BE2C (cell line): ENCODE results near the gene ADCY7.

Experiments used
- DNase-seq: peaks from one replicate; pipeline ENCODE4 v3.0.0-alpha.2; 2020
- H3K27me3 ChIP-seq: fragments of 250-450 bp; sonication (Bioruptor Pico); 2 replicates; pipeline ENCODE4 v1.5.1; 2020; ENCODE audit warnings: mild to moderate bottlenecking
- H3K36me3 ChIP-seq: fragments of 250-450 bp; sonication (Bioruptor Pico); 2 replicates; pipeline ENCODE4 v1.5.1; 2020; ENCODE audit warnings: mild to moderate bottlenecking
- H3K4me1 ChIP-seq: fragments of 250-450 bp; sonication (Bioruptor Pico); 2 replicates; pipeline ENCODE4 v1.5.1; 2020
- H3K4me3 ChIP-seq: 2 replicates; pipeline ENCODE4 v1.5.1; 2011; ENCODE audit warnings: low read depth, low read length
- H3K9me3 ChIP-seq: fragments of 250-450 bp; sonication (Bioruptor Pico); 2 replicates; pipeline ENCODE4 v1.5.1; 2020
- CTCF ChIP-seq: IDR thresholded peaks from 2 replicates; pipeline ENCODE4 v1.5.1; 2012; ENCODE audit warnings: mild to moderate bottlenecking, low read depth, low read length

Gene ADCY7

GRCh38 chr16:50253514-50253910 lies 12.8 kb upstream of the ADCY7 start:
- peaks cover 5% of the 10 kb centered on the region for H3K4me1 ChIP-seq
- TF ChIP-seq CTCF, result no peak
- no peaks in the 10 kb centered on the region for H3K36me3 ChIP-seq
- no peaks in the 10 kb centered on the region for H3K9me3 ChIP-seq
- no peak for DNase-seq
- no peaks in the 10 kb centered on the region for H3K27me3 ChIP-seq
- no peak overlapping the region for H3K4me3 ChIP-seq

- H3K9me3 ChIP-seq, result no peaks in the 10 kb centered on the region
- no peaks in the 10 kb centered on the region for H3K27me3 ChIP-seq
- H3K36me3 ChIP-seq, result no peaks in the 10 kb centered on the region
- TF ChIP-seq CTCF, result no peak
- DNase-seq, result no peak
- H3K4me1 ChIP-seq, result peaks cover 5% of the 10 kb centered on the region
- no peak overlapping the region for H3K4me3 ChIP-seq
Observed at GRCh38 chr16:50254072-50254471, 12.3 kb upstream of the ADCY7 start.

GRCh38 chr16:50255538-50255937 lies 10.8 kb upstream of the ADCY7 start:
- Histone ChIP-seq H3K4me1 (peaks cover 12% of the 10 kb centered on the region), H3K4me3 (no peak overlapping the region), H3K27me3 (no peaks in the 10 kb centered on the region), H3K36me3 (no peaks in the 10 kb centered on the region), H3K9me3 (no peaks in the 10 kb centered on the region)
- TF ChIP-seq CTCF, result no peak
- no peak for DNase-seq

GRCh38 chr16:50256604-50257003 lies 9.7 kb upstream of the ADCY7 start:
- DNase-seq, result no peak
- no peak for TF ChIP-seq CTCF
- H3K9me3 ChIP-seq, result no peaks in the 10 kb centered on the region
- no peaks in the 10 kb centered on the region for H3K36me3 ChIP-seq
- H3K4me1 ChIP-seq, result peaks cover 12% of the 10 kb centered on the region
- no peak overlapping the region for H3K4me3 ChIP-seq
- no peaks in the 10 kb centered on the region for H3K27me3 ChIP-seq

- no peak overlapping the region for H3K4me3 ChIP-seq
- no peak for TF ChIP-seq CTCF
- H3K27me3 ChIP-seq, result no peaks in the 10 kb centered on the region
- H3K4me1 ChIP-seq, result peaks cover 12% of the 10 kb centered on the region
- H3K36me3 ChIP-seq, result no peaks in the 10 kb centered on the region
- no peak for DNase-seq
- no peaks in the 10 kb centered on the region for H3K9me3 ChIP-seq
Observed at GRCh38 chr16:50257876-50258275, 8.5 kb upstream of the ADCY7 start.

GRCh38 chr16:50259334-50260205 lies 6.8 kb upstream of the ADCY7 start:
- H3K4me1 ChIP-seq, result peaks cover 7% of the 10 kb centered on the region
- DNase-seq, result peak; percentile 45

More at GRCh38 chr16:50259334-50260205, 6.8 kb upstream of the ADCY7 start:
- peak overlapping the region; percentile 14; the same call in 1 of the 2 replicates for H3K4me3 ChIP-seq
- H3K36me3 ChIP-seq, result no peaks in the 10 kb centered on the region
- H3K27me3 ChIP-seq, result no peaks in the 10 kb centered on the region
- no peaks in the 10 kb centered on the region for H3K9me3 ChIP-seq
- no peak for TF ChIP-seq CTCF
